CD4-positive, alpha-beta T cell (primary cell): ENCODE measurements around the gene SMAD4. TPM values are rescaled to one million over a fixed set of nuclear protein-coding genes. Genes with fewer than 3 reads are reported as not detected.

Experiments used
- ATAC-seq: fragments of 200-7000 bp; cut with Tn5 transposase; one replicate; pipeline ENCODE4 v1.10.0; 2022; ENCODE audit warnings: mild to moderate bottlenecking; ENCODE audit not compliant: poor library complexity
- CTCF ChIA-PET: fragments of 350-600 bp; sonication (Branson Sonifier 250); formaldehyde crosslinking; loops from one replicate; lab custom pipeline; 2021; ENCODE audit warnings: antibody characterized with exemption, inconsistent platforms; lab: Charles Lee
- POLR2A ChIA-PET: fragments of 350-600 bp; sonication (Branson Sonifier 250); formaldehyde crosslinking; loops from one replicate; lab custom pipeline; 2021; ENCODE audit warnings: antibody characterized with exemption, inconsistent platforms; lab: Charles Lee
- DNase-seq, 14 experiments: peaks; one replicate each; pipeline ENCODE4 v3.0.0-alpha.2; 2013 to 2020; ENCODE audit warnings: mixed read lengths in 2 of 14
- H3K27ac ChIP-seq, 2 donors: one replicate each; pipeline versions ENCODE4 v1.5.1 to v1.7.0; 2013; ENCODE audit warnings: low read length in 2 of 2, low read depth in 1 of 2, mild to moderate bottlenecking in 1 of 2
- H3K27me3 ChIP-seq, 2 experiments: 1 replicate in 1 of 2; 2 replicates in 1 of 2; pipeline versions ENCODE4 v1.6.1 to v1.7.0; 2013; ENCODE audit warnings: low read length in 2 of 2, control low read depth in 1 of 2, mild to moderate bottlenecking in 1 of 2, moderate library complexity in 1 of 2; ENCODE audit not compliant: insufficient read depth in 2 of 2, control insufficient read depth in 1 of 2
- H3K36me3 ChIP-seq: one replicate; pipeline ENCODE4 v1.6.1; 2013; ENCODE audit warnings: low read length, control low read depth; ENCODE audit not compliant: insufficient read depth
- H3K4me1 ChIP-seq: one replicate; pipeline ENCODE4 v1.6.1; 2013; ENCODE audit warnings: low read length, control low read depth; ENCODE audit not compliant: insufficient read depth
- H3K4me3 ChIP-seq: one replicate; pipeline ENCODE4 v1.5.1; 2013; ENCODE audit warnings: mild to moderate bottlenecking, low read length, moderate library complexity
- H3K9me3 ChIP-seq, 2 experiments: 1 replicate in 1 of 2; 2 replicates in 1 of 2; pipeline versions ENCODE4 v1.6.1 to v1.7.0; 2013; ENCODE audit warnings: low read length in 2 of 2, mild to moderate bottlenecking in 2 of 2, control low read depth in 1 of 2, moderate library complexity in 1 of 2; ENCODE audit not compliant: control insufficient read depth in 1 of 2, insufficient read depth in 1 of 2
- H3K27ac Mint-ChIP-seq: one replicate; pipeline ENCODE4 v1.8.0; 2020; ENCODE audit warnings: mixed read lengths
- H3K27me3 Mint-ChIP-seq: one replicate; pipeline ENCODE4 v1.8.0; 2021; ENCODE audit warnings: mixed read lengths
- H3K36me3 Mint-ChIP-seq: one replicate; pipeline ENCODE4 v1.8.0; 2021; ENCODE audit warnings: low read depth, mixed read lengths
- H3K4me1 Mint-ChIP-seq: one replicate; pipeline ENCODE4 v1.8.0; 2021; ENCODE audit warnings: low read depth, mixed read lengths
- H3K4me3 Mint-ChIP-seq: one replicate; pipeline ENCODE4 v1.8.0; 2020; ENCODE audit warnings: mild to moderate bottlenecking, mixed read lengths
- H3K9me3 Mint-ChIP-seq: one replicate; pipeline ENCODE4 v1.8.0; 2020; ENCODE audit warnings: mixed read lengths
- CTCF ChIP-seq: fragments of 200-600 bp; IDR thresholded peaks from one replicate; pipeline ENCODE4 v1.8.0; 2022; ENCODE audit warnings: antibody characterized with exemption, mild to moderate bottlenecking
- intact Hi-C, 2 experiments: fragments of 100-400 bp; cut with DNase I in 1 of 2; cut with micrococcal nuclease in 1 of 2; formaldehyde crosslinking; loops; one replicate each; pipeline versions ENCODE4 v1.15.1 to v1.9.0; 2023 to 2025; cut with DNase I, micrococcal nuclease
- polyA plus RNA-seq, 2 donors: library from polyadenylated mRNA; unstranded; fragments of 120-200 nt; gene quantifications; one replicate each; pipeline ENCODE4 v1.2.1, GENCODE V29; 2013
- total RNA-seq, 174 experiments: library from RNA in 2 of 174; stranded (reverse) in 2 of 174; gene quantifications; one replicate each; pipeline ENCODE4 v1.2.3 and lab custom pipeline; 2021 to 2026

Gene SMAD4
- total RNA-seq (10 to 100 TPM; 82.0 to 82.9 TPM), total RNA-seq (lab: John Stamatoyannopoulos, UW) (54.9 to 226 (median 132) reads per million in 172 experiments)
- polyA plus RNA-seq (2013, experiment 1 of 2) = 59.5 TPM
- polyA plus RNA-seq (2013, experiment 2 of 2) = 77.7 TPM

DNA sequence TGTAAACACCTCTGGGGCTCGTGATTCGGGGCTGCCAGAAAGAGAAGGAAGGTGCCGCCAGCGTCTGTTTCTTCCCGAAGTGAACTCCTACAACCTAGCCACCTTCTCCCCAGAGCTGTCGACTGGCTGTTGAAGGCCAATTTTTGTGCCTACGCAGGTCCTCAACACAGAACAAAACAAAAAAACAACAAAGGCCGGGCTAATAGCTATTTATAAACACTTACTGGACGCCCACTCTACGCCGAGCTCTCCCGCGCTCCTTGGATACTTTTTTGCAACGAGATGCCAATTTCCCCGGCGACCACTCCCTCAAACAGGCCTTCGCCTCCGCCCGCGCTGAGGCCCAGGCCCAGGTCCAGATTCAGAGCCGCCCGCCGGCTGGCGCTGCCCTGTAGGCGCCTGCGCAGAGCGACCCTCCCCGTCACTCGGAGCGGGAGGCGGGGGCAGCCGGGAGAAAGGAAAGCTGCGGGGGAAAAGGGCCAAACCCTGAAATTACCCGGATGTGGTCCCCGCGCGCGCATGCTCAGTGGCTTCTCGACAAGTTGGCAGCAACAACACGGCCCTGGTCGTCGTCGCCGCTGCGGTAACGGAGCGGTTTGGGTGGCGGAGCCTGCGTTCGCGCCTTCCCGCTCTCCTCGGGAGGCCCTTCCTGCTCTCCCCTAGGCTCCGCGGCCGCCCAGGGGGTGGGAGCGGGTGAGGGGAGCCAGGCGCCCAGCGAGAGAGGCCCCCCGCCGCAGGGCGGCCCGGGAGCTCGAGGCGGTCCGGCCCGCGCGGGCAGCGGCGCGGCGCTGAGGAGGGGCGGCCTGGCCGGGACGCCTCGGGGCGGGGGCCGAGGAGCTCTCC is at the start of gene SMAD4:
TSS of gene SMAD4 (plus strand) at position 520 of the 843 bp plus-strand sequence. CDS start 16,834 bp downstream, outside the sequence.
- Histone ChIP-seq H3K4me3 (peak within 1 kb of the TSS; percentile 77), H3K36me3 (peaks cover 9% of the 10 kb centered on the region), H3K27ac (peak within 1 kb of the TSS; percentile 79 to 82), H3K27me3 (no peaks in the 10 kb centered on the region), H3K4me1 (peaks cover 35% of the 10 kb centered on the region), H3K9me3 (no peaks in the 10 kb centered on the region)
- intact Hi-C loops = loop anchor here (2.0 to 10.0 kb wide), 5 partner anchors 21 to 745 kb away; partner anchors contain the start of genes CXXC1 (in 2 of the 2), MBD1 (in 1 of the 2) and ME2 (in 1 of the 2)
- POLR2A ChIA-PET = interaction anchor here (0.9 to 4.2 kb wide), 26 partner anchors 10 to 749 kb away, joined by 3 to 107 read pairs (median 5); partner anchors contain the start of genes ELAC1, MBD1, ME2 and MEX3C
- CTCF ChIA-PET = interaction anchor here (1.0 to 1.5 kb wide), 2 partner anchors 22 to 62 kb away, joined by 3 to 4 read pairs; partner anchors contain the start of gene ELAC1
- TF ChIP-seq CTCF = no peak
- peaks cover 63% of the 10 kb centered on the region for H3K4me1 Mint-ChIP-seq
- peaks cover 56% of the 10 kb centered on the region for H3K36me3 Mint-ChIP-seq
- DNase-seq = peak; percentile 97 to 99 (median 98)
- no peaks in the 10 kb centered on the region for H3K27me3 Mint-ChIP-seq
- ATAC-seq = peak; percentile 78
- no peaks in the 10 kb centered on the region for H3K9me3 Mint-ChIP-seq
- H3K27ac Mint-ChIP-seq = peak within 1 kb of the TSS; percentile 100
- H3K4me3 Mint-ChIP-seq = peak within 1 kb of the TSS; percentile 100

GRCh38 chr18:50981381-50981780 is 48.6 kb upstream of the SMAD4 start:
- Histone ChIP-seq H3K9me3 (peaks cover 0 to 5% of the 10 kb centered on the region in 2 experiments), H3K4me3 (no peak overlapping the region), H3K27ac (no peak overlapping the region), H3K27me3 (no peaks in the 10 kb centered on the region), H3K4me1 (no peaks in the 10 kb centered on the region), H3K36me3 (peaks cover 33% of the 10 kb centered on the region)
- DNase-seq (no peak), ATAC-seq (no peak)
- Mint-ChIP-seq H3K9me3 (no peaks in the 10 kb centered on the region), H3K4me3 (no peak overlapping the region), H3K4me1 (peaks cover 6% of the 10 kb centered on the region), H3K27me3 (no peaks in the 10 kb centered on the region), H3K36me3 (peaks cover 84% of the 10 kb centered on the region), H3K27ac (no peak overlapping the region)
- ChIA-PET CTCF (no interaction called here), POLR2A (interaction anchor here (0.6 kb wide), 1 partner anchor 49 kb away, joined by 3 read pairs; the partner anchor contains the start of gene SMAD4)
- no peak for TF ChIP-seq CTCF
- intact Hi-C loops = no loop called here

GRCh38 chr18:50982086-50982801 is 47.8 kb upstream of the SMAD4 start:
- H3K4me1 Mint-ChIP-seq = peaks cover 6% of the 10 kb centered on the region
- no peaks in the 10 kb centered on the region for H3K27me3 Mint-ChIP-seq
- peaks cover 27% of the 10 kb centered on the region for H3K36me3 ChIP-seq
- DNase-seq (no peak), ATAC-seq (no peak)
- no peaks in the 10 kb centered on the region for H3K9me3 Mint-ChIP-seq
- H3K9me3 ChIP-seq = peaks cover 0 to 3% of the 10 kb centered on the region in 2 experiments
- no peaks in the 10 kb centered on the region for H3K27me3 ChIP-seq
- no peak for TF ChIP-seq CTCF
- H3K36me3 Mint-ChIP-seq = peaks cover 84% of the 10 kb centered on the region
- intact Hi-C loops = no loop called here
- no peak overlapping the region for H3K27ac ChIP-seq
- H3K4me3 ChIP-seq = no peak overlapping the region
- no peak overlapping the region for H3K27ac Mint-ChIP-seq
- ChIA-PET CTCF (no interaction called here), POLR2A (no interaction called here)
- H3K4me3 Mint-ChIP-seq = no peak overlapping the region
- H3K4me1 ChIP-seq = no peaks in the 10 kb centered on the region
